Measurements from ENCODE around the gene PSMD2.

Gene PSMD2

GRCh38 chr3:184358124-184358767 lies 59.2 kb downstream of the PSMD2 start:
- DNase-seq, result no peak

Measured in SW 1271 (cell line).